ENCODE results near the gene TSPAN10.

DNA sequence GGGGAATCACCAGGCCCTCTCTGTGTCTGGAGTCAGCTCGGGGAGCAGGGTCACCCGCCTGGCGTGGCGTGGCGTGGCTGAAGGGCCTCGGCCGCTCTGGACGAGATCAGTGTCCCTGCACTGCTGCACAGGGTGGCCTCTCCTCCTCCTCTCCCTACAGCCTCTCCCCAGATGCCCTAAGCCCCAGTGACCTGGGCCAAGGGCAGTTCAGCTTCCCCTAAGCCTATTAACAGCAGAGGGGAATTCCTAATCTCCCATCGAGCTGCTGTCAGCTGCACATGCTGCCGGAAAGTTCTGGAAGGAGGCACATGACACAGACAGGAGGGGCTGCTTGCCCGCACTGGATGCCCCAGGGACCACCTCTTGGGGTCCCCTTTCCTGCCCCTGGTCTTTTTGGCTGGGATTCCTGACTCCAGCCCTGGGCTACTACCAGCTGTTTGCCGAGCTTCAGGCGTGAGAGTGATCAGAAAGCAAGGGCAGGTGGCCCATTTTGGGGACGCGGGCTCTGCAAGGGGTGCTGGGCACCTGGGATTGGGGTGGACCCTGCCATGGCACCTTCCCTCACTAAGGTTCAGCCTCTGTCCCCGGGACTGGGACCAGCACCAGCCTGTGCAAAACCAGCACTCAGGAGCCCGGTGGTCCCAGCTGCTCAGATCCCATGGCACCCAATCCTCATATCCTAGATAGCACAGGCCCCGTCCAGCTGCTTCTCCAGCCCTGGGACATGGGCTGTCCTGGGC is 18.6 kb downstream of the TSPAN10 start:
- TF ChIP-seq EZH2 (IDR thresholded peaks at IDR 0.05) (no peak), POLR2AphosphoS5 (IDR thresholded peaks at IDR 0.05; ENCODE audit: borderline replicate concordance, low read depth, low read length) (no peak)

Measured in SK-N-MC (cell line).